Transverse colon (tissue), 4 donors: ENCODE data around the gene EHMT1. TPM values are rescaled to one million over a fixed set of nuclear protein-coding genes. Genes with fewer than 3 reads are reported as not detected.
"Not testable (repeated sequence)": the region's sequence is repeated elsewhere in the genome, so short reads cannot be mapped to it uniquely, and the experiment has no call there.

Experiments used
- DNase-seq: peaks from one replicate; pipeline ENCODE4 v3.0.0-alpha.2; 2019
- H3K27ac ChIP-seq, 4 donors: fragments of 200-600 bp; sonication (generic); 2 replicates each; pipeline ENCODE4 v1.5.1; 2016 to 2018; ENCODE audit warnings: inconsistent platforms in 4 of 4
- H3K27me3 ChIP-seq: fragments of 200-600 bp; sonication (generic); 2 replicates; pipeline ENCODE4 v1.5.1; 2017; ENCODE audit warnings: inconsistent platforms
- H3K36me3 ChIP-seq, 4 donors: fragments of 200-600 bp; sonication (generic); 2 replicates each; pipeline ENCODE4 v1.5.1; 2017 to 2019; ENCODE audit warnings: inconsistent platforms in 4 of 4
- H3K4me1 ChIP-seq, 4 donors: fragments of 200-600 bp; sonication (generic); 2 replicates each; pipeline ENCODE4 v1.5.1; 2017 to 2020; ENCODE audit warnings: inconsistent platforms in 4 of 4
- H3K4me3 ChIP-seq, 4 donors: fragments of 200-600 bp; sonication (generic); 1 replicate in 1 of 4; 2 replicates in 3 of 4; pipeline versions ENCODE4 v1.5.1 to v1.6.1; 2017 to 2019; ENCODE audit warnings: inconsistent platforms in 4 of 4
- H3K9me3 ChIP-seq, 2 donors: fragments of 200-600 bp; sonication (generic); 2 replicates each; pipeline ENCODE4 v1.5.1; 2017 to 2019; ENCODE audit warnings: inconsistent platforms in 2 of 2
- CTCF ChIP-seq, 5 experiments: fragments of 200-600 bp in 3 of 5; fragments of 450-650 bp in 2 of 5; sonication (generic) in 3 of 5; IDR thresholded peaks; 1 replicate in 2 of 5; 2 replicates in 3 of 5; pipeline ENCODE4 v1.5.1; 2016 to 2017; ENCODE audit warnings: antibody characterized with exemption in 5 of 5, inconsistent platforms in 3 of 5, mild to moderate bottlenecking in 2 of 5, moderate library complexity in 1 of 5
- EP300 ChIP-seq: sonication (generic); formaldehyde crosslinking; IDR thresholded peaks from one replicate; pipeline ENCODE4 v1.6.1; 2017; ENCODE audit warnings: antibody characterized with exemption, low read depth
- POLR2A ChIP-seq: fragments of 450-650 bp; IDR thresholded peaks from one replicate; pipeline ENCODE4 v1.6.1; 2016; ENCODE audit warnings: antibody characterized with exemption, mild to moderate bottlenecking, moderate library complexity
- POLR2AphosphoS5 ChIP-seq, 3 donors: sonication (generic); formaldehyde crosslinking; IDR thresholded peaks; one replicate each; pipeline ENCODE4 v1.6.1; 2016; ENCODE audit warnings: antibody characterized with exemption in 3 of 3
- WGBS, 2 donors: methylation state at CpG; one replicate each; pipeline ENCODE4 v1.1.5; 2018; ENCODE audit warnings: low coverage in 1 of 2; 5-methylcytosine and 5-hydroxymethylcytosine counted together
- in situ Hi-C, 4 donors: fragments of 200-750 bp; cut with MboI; loops; one replicate each; pipeline versions ENCODE4 v1.15.0 to v1.15.1; 2017; ENCODE audit warnings: low sequenced_read_pairs in 3 of 4, low pct_ligation_motif_present in 1 of 4, low pct_unique_long_range_greater_than_20kb in 1 of 4
- intact Hi-C: fragments of 100-400 bp; cut with DNase I; formaldehyde crosslinking; loops from one replicate; pipeline ENCODE4 v1.15.1; 2023; ENCODE audit warnings: low total_unique reads
- total RNA-seq, 4 donors: library from RNA; depleted of rRNA; stranded (reverse); fragments of >200 nt; gene quantifications; one replicate each; pipeline ENCODE4 v1.1.0, GENCODE V29; 2016

The EHMT1 gene
- total RNA-seq, 4 donors from 2014 or later, result 93.8 to 184 (median 139) TPM

- 75 to 95% methylated on average over 4 to 7 of the region's 7 CpGs for WGBS, 2 donors
- intact Hi-C loops (no loop called here), in situ Hi-C loops (no loop called here)
- H3K4me3 ChIP-seq, result no peak overlapping the region
- H3K36me3 ChIP-seq, result no peaks in the 10 kb centered on the region
- no peak for TF ChIP-seq CTCF (IDR thresholded peaks at IDR 0.05)
- no peak for TF ChIP-seq POLR2A
- no peak for TF ChIP-seq POLR2AphosphoS5 (IDR thresholded peaks at IDR 0.05)
- no peak for TF ChIP-seq EP300
- H3K27ac ChIP-seq, result no peak overlapping the region
- no peaks in the 10 kb centered on the region for H3K9me3 ChIP-seq
- DNase-seq, result no peak
- H3K27me3 ChIP-seq, result no peaks in the 10 kb centered on the region
- H3K4me1 ChIP-seq, result peaks cover 6 to 20% (median 17%) of the 10 kb centered on the region in 4 donors
Observed at GRCh38 chr9:137592767-137593166, 26.0 kb upstream of the EHMT1 start.

GRCh38 chr9:137593176-137593575 is 25.6 kb upstream of the EHMT1 start:
- H3K36me3 ChIP-seq, result no peaks in the 10 kb centered on the region
- no peaks in the 10 kb centered on the region for H3K27me3 ChIP-seq
- in situ Hi-C loops (no loop called here), intact Hi-C loops (no loop called here)
- no peaks in the 10 kb centered on the region for H3K9me3 ChIP-seq
- H3K4me1 ChIP-seq, result peaks cover 6 to 20% (median 17%) of the 10 kb centered on the region in 4 donors
- DNase-seq, result no peak
- H3K4me3 ChIP-seq, result no peak overlapping the region
- no peak overlapping the region for H3K27ac ChIP-seq
- 74 to 79% methylated on average over 4 to 12 of the region's 12 CpGs for WGBS, 2 donors
- TF ChIP-seq POLR2A, result no peak
- no peak for TF ChIP-seq CTCF (IDR thresholded peaks at IDR 0.05)
- no peak for TF ChIP-seq EP300
- no peak for TF ChIP-seq POLR2AphosphoS5 (IDR thresholded peaks at IDR 0.05)

- H3K27ac ChIP-seq, H3K4me1 ChIP-seq, H3K9me3 ChIP-seq, H3K4me3 ChIP-seq, in situ Hi-C loops, H3K27me3 ChIP-seq, DNase-seq, H3K36me3 ChIP-seq, intact Hi-C loops: not testable (repeated sequence)
- 95 to 97% methylated on average over 3 to 7 of the region's 7 CpGs for WGBS, 2 donors
Observed at GRCh38 chr9:137596577-137596976, 22.2 kb upstream of the EHMT1 start.

GRCh38 chr9:137598943-137599342 is 19.9 kb upstream of the EHMT1 start:
- WGBS, 2 donors, result 74 to 78% methylated on average over 6 to 8 of the region's 8 CpGs
- in situ Hi-C loops (no loop called here), intact Hi-C loops (no loop called here)
- no peak overlapping the region for H3K27ac ChIP-seq
- H3K4me1 ChIP-seq, result no peaks in the 10 kb centered on the region
- DNase-seq, result no peak
- no peaks in the 10 kb centered on the region for H3K27me3 ChIP-seq
- no peak overlapping the region for H3K4me3 ChIP-seq
- TF ChIP-seq POLR2AphosphoS5 (IDR thresholded peaks at IDR 0.05) (no peak), POLR2A (no peak), EP300 (no peak), CTCF (IDR thresholded peaks at IDR 0.05) (no peak)
- H3K36me3 ChIP-seq, result no peaks in the 10 kb centered on the region
- H3K9me3 ChIP-seq, result no peaks in the 10 kb centered on the region

- TF ChIP-seq POLR2AphosphoS5 (IDR thresholded peaks at IDR 0.05) (no peak), CTCF (IDR thresholded peaks at IDR 0.05) (peak in 1 of 5 experiments; percentile 13)
- WGBS, 2 donors, result 8 to 18% methylated on average over 2 to 3 of the region's 3 CpGs
- intact Hi-C loops (no loop called here), in situ Hi-C loops (no loop called here)
- Histone ChIP-seq H3K36me3 (no peaks in the 10 kb centered on the region), H3K27me3 (no peaks in the 10 kb centered on the region), H3K9me3 (no peaks in the 10 kb centered on the region), H3K4me3 (no peak overlapping the region), H3K27ac (no peak overlapping the region), H3K4me1 (peaks cover 12 to 25% (median 21%) of the 10 kb centered on the region in 4 donors)
- DNase-seq, result no peak
Observed at GRCh38 chr9:137602661-137603060, 16.1 kb upstream of the EHMT1 start.
